NCI-H1417 (cell line): ENCODE measurements around the gene ACTL8.

ENCODE experiments used
- DNase-seq, 3 experiments: peaks; one replicate each; lab custom pipeline; 2025; lab: John Stamatoyannopoulos, UW

Gene ACTL8

GRCh38 chr1:17755120-17755519 is at the start of gene ACTL8:
TSS of gene ACTL8 (plus strand) at chr1:17755333. CDS start at chr1:17823009, 67,676 bp downstream.
- no peak for DNase-seq

- DNase-seq: peak in 2 of 3 experiments; percentile 11 to 52
Measured at GRCh38 chr1:17706445-17706844, 48.7 kb upstream of the ACTL8 start.

GRCh38 chr1:17709981-17710380 is 45.2 kb upstream of the ACTL8 start:
- no peak for DNase-seq

GRCh38 chr1:17710889-17711576 is 44.1 kb upstream of the ACTL8 start:
- no peak for DNase-seq

GRCh38 chr1:17711577-17711910 is 43.6 kb upstream of the ACTL8 start:
- DNase-seq: no peak

- no peak for DNase-seq
Measured at GRCh38 chr1:17711941-17712340, 43.2 kb upstream of the ACTL8 start.

- no peak for DNase-seq
Measured at GRCh38 chr1:17713993-17714392, 41.1 kb upstream of the ACTL8 start.

- peak in 2 of 3 experiments; percentile 4 to 95 for DNase-seq
Measured at GRCh38 chr1:17717594-17718535, 37.3 kb upstream of the ACTL8 start.

GRCh38 chr1:17719874-17720273 is 35.3 kb upstream of the ACTL8 start:
- no peak for DNase-seq

GRCh38 chr1:17721444-17721843 is 33.7 kb upstream of the ACTL8 start:
- DNase-seq: no peak

- no peak for DNase-seq
Measured at GRCh38 chr1:17723684-17724083, 31.4 kb upstream of the ACTL8 start.

GRCh38 chr1:17724150-17724549 is 31.0 kb upstream of the ACTL8 start:
- DNase-seq: no peak

GRCh38 chr1:17725084-17725719 is 29.9 kb upstream of the ACTL8 start:
- peak in 2 of 3 experiments; percentile 9 to 81 for DNase-seq

- no peak for DNase-seq
Measured at GRCh38 chr1:17725811-17726582, 29.1 kb upstream of the ACTL8 start.

GRCh38 chr1:17728123-17728712 is 26.9 kb upstream of the ACTL8 start:
- no peak for DNase-seq

GRCh38 chr1:17729248-17729647 is 25.9 kb upstream of the ACTL8 start:
- DNase-seq: no peak

GRCh38 chr1:17729909-17730308 is 25.2 kb upstream of the ACTL8 start:
- no peak for DNase-seq

- no peak for DNase-seq
Measured at GRCh38 chr1:17731460-17731859, 23.7 kb upstream of the ACTL8 start.

- no peak for DNase-seq
Measured at GRCh38 chr1:17732475-17732874, 22.7 kb upstream of the ACTL8 start.

- DNase-seq: no peak
Measured at GRCh38 chr1:17733661-17734060, 21.5 kb upstream of the ACTL8 start.

GRCh38 chr1:17734609-17735008 is 20.5 kb upstream of the ACTL8 start:
- no peak for DNase-seq

GRCh38 chr1:17735348-17735747 is 19.8 kb upstream of the ACTL8 start:
- no peak for DNase-seq
